Endothelial cell of umbilical vein (primary cell): Measurements from ENCODE around the gene MAEL.

Experiments
- CTCF ChIP-seq, 2 donors: IDR thresholded peaks; 1 replicate in 1 of 2; 2 replicates in 1 of 2; pipeline ENCODE4 v1.5.1; 2011; ENCODE audit warnings: low read length in 2 of 2, mild to moderate bottlenecking in 2 of 2, moderate library complexity in 2 of 2, control low read depth in 1 of 2, inconsistent platforms in 1 of 2, low read depth in 1 of 2; ENCODE audit not compliant: insufficient read depth in 1 of 2; ENCODE audit errors: extremely low read depth in 1 of 2
- EZH2 ChIP-seq: IDR thresholded peaks from 2 replicates; pipeline ENCODE4 v1.6.1; 2012; ENCODE audit warnings: borderline replicate concordance, low read depth, mild to moderate bottlenecking, moderate library complexity, low read length, inconsistent platforms; ENCODE audit not compliant: severe bottlenecking
- FOS ChIP-seq: IDR thresholded peaks from 2 replicates; pipeline ENCODE4 v1.6.1; 2011; ENCODE audit warnings: mild to moderate bottlenecking, low read length, moderate library complexity, borderline replicate concordance; ENCODE audit not compliant: insufficient read depth
- GATA2 ChIP-seq: IDR thresholded peaks from 2 replicates; pipeline ENCODE4 v1.7.0; 2011; ENCODE audit warnings: low read depth, mild to moderate bottlenecking, moderate library complexity, mixed read lengths, low read length; ENCODE audit not compliant: insufficient read length, insufficient read depth
- MAX ChIP-seq: IDR thresholded peaks from 2 replicates; pipeline ENCODE4 v1.6.1; 2011; ENCODE audit not compliant: insufficient read depth, insufficient read length
- MYC ChIP-seq: IDR thresholded peaks from one replicate; pipeline ENCODE4 v1.6.1; 2011; ENCODE audit warnings: mild to moderate bottlenecking, low read depth, low read length
- POLR2A ChIP-seq: IDR thresholded peaks from 2 replicates; pipeline ENCODE4 v1.6.1; 2012; ENCODE audit warnings: low read depth, mild to moderate bottlenecking, control low read depth, low read length
- POLR2AphosphoS5 ChIP-seq: IDR thresholded peaks from 2 replicates; pipeline ENCODE4 v1.6.1; 2012; ENCODE audit warnings: low read depth, mild to moderate bottlenecking, control low read depth, low read length, moderate library complexity; ENCODE audit not compliant: insufficient read depth

- TF ChIP-seq EZH2 (peak; percentile 4), CTCF (IDR thresholded peaks at IDR 0.05; ENCODE audit: extremely low read depth in 1 of 2, insufficient read depth in 1 of 2, low read depth in 1 of 2, low read length in 2 of 2) (no peak), POLR2A (no peak), MAX (no peak), FOS (no peak), POLR2AphosphoS5 (no peak), MYC (no peak), GATA2 (no peak)
Observed at GRCh38 chr1:166972826-166973225, 16.3 kb upstream of the MAEL start.
